ENCODE measurements around the gene NDUFB6.

DNA sequence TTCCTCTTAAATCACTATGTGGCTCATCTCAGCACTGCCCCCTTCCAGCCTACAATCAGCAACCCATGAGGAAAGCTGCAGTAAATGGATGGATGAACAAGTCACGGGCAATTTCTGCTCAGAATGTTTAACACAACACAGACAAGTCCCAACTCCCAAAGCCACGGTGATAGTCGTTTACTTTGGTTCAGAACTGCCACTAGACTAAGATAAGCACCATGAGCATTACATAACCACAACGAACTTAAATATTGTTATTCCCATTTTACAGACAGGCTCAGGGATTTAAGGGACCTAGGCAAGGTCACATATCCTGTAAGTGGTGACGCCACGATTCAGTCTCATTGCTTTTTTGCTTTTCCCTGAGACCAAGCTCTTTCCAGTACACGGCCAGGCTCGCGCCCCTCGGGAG lies 22.8 kb downstream of the NDUFB6 start:
- TF ChIP-seq, protein P1, sequence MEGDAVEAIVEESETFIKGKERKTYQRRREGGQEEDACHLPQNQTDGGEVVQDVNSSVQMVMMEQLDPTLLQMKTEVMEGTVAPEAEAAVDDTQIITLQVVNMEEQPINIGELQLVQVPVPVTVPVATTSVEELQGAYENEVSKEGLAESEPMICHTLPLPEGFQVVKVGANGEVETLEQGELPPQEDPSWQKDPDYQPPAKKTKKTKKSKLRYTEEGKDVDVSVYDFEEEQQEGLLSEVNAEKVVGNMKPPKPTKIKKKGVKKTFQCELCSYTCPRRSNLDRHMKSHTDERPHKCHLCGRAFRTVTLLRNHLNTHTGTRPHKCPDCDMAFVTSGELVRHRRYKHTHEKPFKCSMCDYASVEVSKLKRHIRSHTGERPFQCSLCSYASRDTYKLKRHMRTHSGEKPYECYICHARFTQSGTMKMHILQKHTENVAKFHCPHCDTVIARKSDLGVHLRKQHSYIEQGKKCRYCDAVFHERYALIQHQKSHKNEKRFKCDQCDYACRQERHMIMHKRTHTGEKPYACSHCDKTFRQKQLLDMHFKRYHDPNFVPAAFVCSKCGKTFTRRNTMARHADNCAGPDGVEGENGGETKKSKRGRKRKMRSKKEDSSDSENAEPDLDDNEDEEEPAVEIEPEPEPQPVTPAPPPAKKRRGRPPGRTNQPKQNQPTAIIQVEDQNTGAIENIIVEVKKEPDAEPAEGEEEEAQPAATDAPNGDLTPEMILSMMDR (IDR thresholded peaks at IDR 0.05), result no peak; the same call in 1 of the 2 replicates
- TF ChIP-seq ZFX (IDR thresholded peaks at IDR 0.05; ENCODE audit: borderline replicate concordance), result no peak
